ENCODE measurements around the gene LRPAP1.

LRPAP1 gene

GRCh38 chr4:3501825-3502425 is 30.3 kb downstream of the LRPAP1 start:
- TF ChIP-seq POLR2A (IDR thresholded peaks at IDR 0.05; ENCODE audit: low read length) (no peak), GATA1 (IDR thresholded peaks at IDR 0.05; ENCODE audit: low read depth, low read length) (no peak)
- no peak for DNase-seq

GRCh38 chr4:3501126-3501824 is 30.9 kb downstream of the LRPAP1 start:
- DNase-seq = no peak
- no peak for TF ChIP-seq POLR2A (IDR thresholded peaks at IDR 0.05; ENCODE audit: low read length)
- no peak for TF ChIP-seq GATA1 (IDR thresholded peaks at IDR 0.05; ENCODE audit: low read depth, low read length)

GRCh38 chr4:3500634-3501101 is 31.6 kb downstream of the LRPAP1 start:
- no peak for DNase-seq
- TF ChIP-seq GATA1 (IDR thresholded peaks at IDR 0.05; ENCODE audit: low read depth, low read length) (no peak), POLR2A (IDR thresholded peaks at IDR 0.05; ENCODE audit: low read length) (no peak)

- no peak for TF ChIP-seq GATA1 (IDR thresholded peaks at IDR 0.05; ENCODE audit: low read depth, low read length)
- no peak for TF ChIP-seq POLR2A (IDR thresholded peaks at IDR 0.05; ENCODE audit: low read length)
- no peak for DNase-seq
These were observed 32.1 kb downstream of the LRPAP1 start for GRCh38 chr4:3500111-3500510.

GRCh38 chr4:3499710-3500109 is 32.5 kb downstream of the LRPAP1 start:
- DNase-seq = no peak
- no peak for TF ChIP-seq GATA1 (IDR thresholded peaks at IDR 0.05; ENCODE audit: low read depth, low read length)
- no peak for TF ChIP-seq POLR2A (IDR thresholded peaks at IDR 0.05; ENCODE audit: low read length)

- no peak for DNase-seq
- TF ChIP-seq GATA1 (IDR thresholded peaks at IDR 0.05; ENCODE audit: low read depth, low read length) (no peak), POLR2A (IDR thresholded peaks at IDR 0.05; ENCODE audit: low read length) (no peak)
These were observed 33.2 kb downstream of the LRPAP1 start for GRCh38 chr4:3498901-3499510.

- no peak for DNase-seq
- no peak for TF ChIP-seq GATA1 (IDR thresholded peaks at IDR 0.05; ENCODE audit: low read depth, low read length)
- TF ChIP-seq POLR2A (IDR thresholded peaks at IDR 0.05; ENCODE audit: low read length) = no peak
These were observed 33.8 kb downstream of the LRPAP1 start for GRCh38 chr4:3498407-3498806.

GRCh38 chr4:3497523-3498389 is 34.5 kb downstream of the LRPAP1 start:
- TF ChIP-seq POLR2A (IDR thresholded peaks at IDR 0.05; ENCODE audit: low read length) = no peak
- no peak for DNase-seq

GRCh38 chr4:3497095-3497494 is 35.1 kb downstream of the LRPAP1 start:
- no peak for DNase-seq
- TF ChIP-seq POLR2A (IDR thresholded peaks at IDR 0.05; ENCODE audit: low read length) (no peak), GATA1 (IDR thresholded peaks at IDR 0.05; ENCODE audit: low read depth, low read length) (no peak)

- TF ChIP-seq POLR2A (IDR thresholded peaks at IDR 0.05; ENCODE audit: low read length) = no peak
- no peak for TF ChIP-seq GATA1 (IDR thresholded peaks at IDR 0.05; ENCODE audit: low read depth, low read length)
- DNase-seq = no peak
These were observed 36.2 kb downstream of the LRPAP1 start for GRCh38 chr4:3496021-3496420.

GRCh38 chr4:3495204-3495975 is 36.8 kb downstream of the LRPAP1 start:
- DNase-seq = no peak
- TF ChIP-seq POLR2A (IDR thresholded peaks at IDR 0.05; ENCODE audit: low read length) (no peak), GATA1 (IDR thresholded peaks at IDR 0.05; ENCODE audit: low read depth, low read length) (no peak)

- no peak for TF ChIP-seq GATA1 (IDR thresholded peaks at IDR 0.05; ENCODE audit: low read depth, low read length)
- TF ChIP-seq POLR2A (IDR thresholded peaks at IDR 0.05; ENCODE audit: low read length) = no peak
- DNase-seq = no peak
These were observed 37.8 kb downstream of the LRPAP1 start for GRCh38 chr4:3494462-3494871.

- TF ChIP-seq POLR2A (IDR thresholded peaks at IDR 0.05; ENCODE audit: low read length) (no peak), GATA1 (IDR thresholded peaks at IDR 0.05; ENCODE audit: low read depth, low read length) (no peak)
These were observed 38.3 kb downstream of the LRPAP1 start for GRCh38 chr4:3493720-3494461.

More at GRCh38 chr4:3493720-3494461, 38.3 kb downstream of the LRPAP1 start:
- DNase-seq = no peak
